HepG2 (cell line): ENCODE measurements around the gene UCHL3. TPM values are rescaled to one million over a fixed set of nuclear protein-coding genes. Genes with fewer than 3 reads are reported as not detected.

Source experiments
- ATAD3A ChIP-seq: sonication (generic); formaldehyde crosslinking; IDR thresholded peaks from 2 replicates; pipeline ENCODE4 v1.4.0; 2020; ENCODE audit warnings: missing genetic modification reagents
- CENPBD1 ChIP-seq: sonication (generic); formaldehyde crosslinking; IDR thresholded peaks from 2 replicates; pipeline ENCODE4 v1.8.0; 2022; ENCODE audit warnings: missing genetic modification reagents, low read depth, mild to moderate bottlenecking, borderline replicate concordance
- ETS1 ChIP-seq: sonication (generic); formaldehyde crosslinking; IDR thresholded peaks from 2 replicates; pipeline ENCODE4 v1.4.0; 2020; ENCODE audit warnings: missing genetic modification reagents
- HNF4G ChIP-seq, 2 experiments: sonication (generic) in 1 of 2; formaldehyde crosslinking in 1 of 2; IDR thresholded peaks; 2 replicates each; pipeline versions ENCODE4 v1.4.0 to v1.6.1; 2011 to 2020; ENCODE audit warnings: borderline replicate concordance in 2 of 2, low read depth in 2 of 2, mild to moderate bottlenecking in 2 of 2, low read length in 1 of 2, missing genetic modification reagents in 1 of 2, moderate library complexity in 1 of 2
- JUN ChIP-seq: sonication (generic); formaldehyde crosslinking; IDR thresholded peaks from 2 replicates; pipeline ENCODE4 v1.4.0; 2020; ENCODE audit warnings: mild to moderate bottlenecking, missing genetic modification reagents
- KDM6A ChIP-seq: IDR thresholded peaks from 2 replicates; pipeline ENCODE4 v1.6.1; 2016; ENCODE audit warnings: low read depth
- NCOA1 ChIP-seq: sonication (generic); formaldehyde crosslinking; IDR thresholded peaks from 2 replicates; pipeline ENCODE4 v1.9.0; 2021; ENCODE audit warnings: missing genetic modification reagents
- NFAT5 ChIP-seq: sonication (generic); formaldehyde crosslinking; IDR thresholded peaks from 2 replicates; pipeline ENCODE4 v1.4.0; 2020; ENCODE audit warnings: missing genetic modification reagents
- PLSCR1 ChIP-seq: sonication (generic); formaldehyde crosslinking; IDR thresholded peaks from 2 replicates; pipeline ENCODE4 v1.5.0; 2020; ENCODE audit warnings: missing genetic modification reagents, mild to moderate bottlenecking, borderline replicate concordance
- PTBP1 ChIP-seq: fragments of 200-400 bp; formaldehyde crosslinking; IDR thresholded peaks from 2 replicates; pipeline ENCODE4 v1.6.1; 2018; ENCODE audit warnings: low read length, low read depth; ENCODE audit not compliant: poor library complexity, severe bottlenecking
- SIX1 ChIP-seq: sonication (generic); formaldehyde crosslinking; IDR thresholded peaks from 2 replicates; pipeline ENCODE4 v1.4.0; 2020; ENCODE audit warnings: missing genetic modification reagents, borderline replicate concordance
- SOX5 ChIP-seq: IDR thresholded peaks from 2 replicates; pipeline ENCODE4 v1.6.1; 2016; ENCODE audit warnings: borderline replicate concordance
- TAF1 ChIP-seq: sonication (generic); formaldehyde crosslinking; IDR thresholded peaks from 2 replicates; pipeline ENCODE4 v1.4.0; 2020; ENCODE audit warnings: missing genetic modification reagents
- THYN1 ChIP-seq: sonication (generic); formaldehyde crosslinking; IDR thresholded peaks from 2 replicates; pipeline ENCODE4 v1.8.1; 2023; ENCODE audit warnings: low read depth, mild to moderate bottlenecking, moderate library complexity, missing genetic modification reagents, borderline replicate concordance
- ZBTB20 ChIP-seq: sonication (generic); formaldehyde crosslinking; IDR thresholded peaks from 2 replicates; pipeline ENCODE4 v1.8.1; 2023; ENCODE audit warnings: missing genetic modification reagents, low read depth, mild to moderate bottlenecking, borderline replicate concordance
- ZBTB7B ChIP-seq: sonication (generic); formaldehyde crosslinking; IDR thresholded peaks from 2 replicates; pipeline ENCODE4 v1.4.0; 2020; ENCODE audit warnings: missing genetic modification reagents
- ZEB1 ChIP-seq: IDR thresholded peaks from 2 replicates; pipeline ENCODE4 v1.6.1; 2012; ENCODE audit warnings: mild to moderate bottlenecking, low read depth, inconsistent platforms; ENCODE audit not compliant: insufficient replicate concordance
- ZNF180 ChIP-seq: sonication (generic); formaldehyde crosslinking; IDR thresholded peaks from 2 replicates; pipeline ENCODE4 v1.4.0; 2020; ENCODE audit warnings: low read depth, missing genetic modification reagents, borderline replicate concordance
- ZNF354B ChIP-seq: sonication (generic); formaldehyde crosslinking; IDR thresholded peaks from 2 replicates; pipeline ENCODE4 v1.8.0; 2022; ENCODE audit warnings: mild to moderate bottlenecking, missing genetic modification reagents
- ZNF432 ChIP-seq: sonication (generic); formaldehyde crosslinking; IDR thresholded peaks from 2 replicates; pipeline ENCODE4 v1.5.0; 2020; ENCODE audit warnings: missing genetic modification reagents, mild to moderate bottlenecking, borderline replicate concordance
- ZNF737 ChIP-seq: sonication (generic); formaldehyde crosslinking; IDR thresholded peaks from 2 replicates; pipeline ENCODE4 v1.5.0; 2020; ENCODE audit warnings: missing genetic modification reagents, mild to moderate bottlenecking, borderline replicate concordance
- polyA plus RNA-seq, 8 experiments: library from polyadenylated mRNA; depleted of rRNA in 3 of 8; stranded (reverse) in 7 of 8; unstranded in 1 of 8; fragments of >200 nt; fragmentation: Illumina TruSeq in 4 of 8; extraction: Trizol in 4 of 8; gene quantifications; 2 replicates each; pipeline versions ENCODE4 v1.2.1 to v1.2.3, GENCODE V29; 2011 to 2016; ENCODE audit warnings: low read depth in 4 of 8, missing spikeins in 1 of 8, mixed read lengths in 1 of 8; ENCODE audit not compliant: insufficient read depth in 1 of 8
- total RNA-seq, 5 experiments: library from RNA; depleted of rRNA; stranded (reverse); fragments of >200 nt; fragmentation: Illumina TruSeq; extraction: Trizol; gene quantifications; 2 replicates each; pipeline ENCODE4 v1.2.3, GENCODE V29; 2016; ENCODE audit warnings: low read depth in 1 of 5

UCHL3 gene
- total and polyA plus RNA-seq, 2 of the 13 experiments (the other 11 are each of a cell fraction or from before 2014, with no cell fraction given): 36.2 to 93.3 TPM

GRCh38 chr13:75636436-75637180 is 87.0 kb downstream of the UCHL3 start (continued):
- no peak for TF ChIP-seq SIX1 (CRISPR knock-in tag)
- TF ChIP-seq NCOA1 (CRISPR knock-in tag): 0 out of 2 replicates have a peak, but pooled peaks have one; percentile 70
- 0 out of 2 replicates have a peak, but pooled peaks have one; percentile 49 for TF ChIP-seq ATAD3A (CRISPR knock-in tag)
- TF ChIP-seq ZEB1: no peak
- TF ChIP-seq HNF4G (IDR thresholded peaks at IDR 0.05; ENCODE audit: borderline replicate concordance, low read depth, low read length): 0 out of 2 replicates have a peak, but pooled peaks have one; percentile 7
- no peak for TF ChIP-seq HNF4G (CRISPR knock-in tag; IDR thresholded peaks at IDR 0.05; ENCODE audit: borderline replicate concordance, low read depth)
- no peak for TF ChIP-seq ZNF737 (CRISPR knock-in tag)
- TF ChIP-seq ZBTB7B: peak; percentile 42; the same call in 1 of the 2 replicates
- 0 out of 2 replicates have a peak, but pooled peaks have one; percentile 5 for TF ChIP-seq SOX5
- no peak for TF ChIP-seq PTBP1
- 0 out of 2 replicates have a peak, but pooled peaks have one; percentile 26 for TF ChIP-seq JUN (CRISPR knock-in tag)
- TF ChIP-seq TAF1: peak; percentile 52; the same call in 1 of the 2 replicates
- TF ChIP-seq KDM6A (CRISPR knock-in tag): no peak
- TF ChIP-seq CENPBD1 (CRISPR knock-in tag): no peak
- TF ChIP-seq ZNF180 (CRISPR knock-in tag): no peak
- TF ChIP-seq ZNF354B (CRISPR knock-in tag): no peak
- no peak for TF ChIP-seq PLSCR1
- TF ChIP-seq NFAT5 (CRISPR knock-in tag): no peak
- no peak for TF ChIP-seq ZNF432 (CRISPR knock-in tag)
- no peak for TF ChIP-seq THYN1 (CRISPR knock-in tag)
- no peak for TF ChIP-seq ETS1 (CRISPR knock-in tag)
- TF ChIP-seq ZBTB20 (CRISPR knock-in tag): no peak
